Upper lobe of right lung (tissue), 1 donor: ENCODE results near the gene EPB41L5. TPM values are rescaled to one million over a fixed set of nuclear protein-coding genes. Genes with fewer than 3 reads are reported as not detected.
"Not testable (repeated sequence)": the region's sequence is repeated elsewhere in the genome, so short reads cannot be mapped to it uniquely, and the experiment has no call there.

ENCODE experiments used
- ATAC-seq: fragments of 200-7000 bp; cut with Tn5 transposase; one replicate; pipeline ENCODE4 v1.9.1; 2020; ENCODE audit warnings: mild to moderate bottlenecking, moderate library complexity
- DNase-seq: peaks from one replicate; pipeline ENCODE4 v3.0.0-alpha.2; 2020
- H3K27ac ChIP-seq: fragments of 200-600 bp; one replicate; pipeline ENCODE4 v1.8.0; 2022
- H3K27me3 ChIP-seq: fragments of 200-600 bp; one replicate; pipeline ENCODE4 v1.8.0; 2022; ENCODE audit warnings: mild to moderate bottlenecking
- H3K36me3 ChIP-seq: fragments of 200-600 bp; one replicate; pipeline ENCODE4 v1.8.0; 2022
- H3K4me1 ChIP-seq: fragments of 200-600 bp; one replicate; pipeline ENCODE4 v1.8.0; 2022
- H3K4me3 ChIP-seq: fragments of 200-600 bp; one replicate; pipeline ENCODE4 v1.8.0; 2022; ENCODE audit warnings: mild to moderate bottlenecking
- H3K9me3 ChIP-seq: fragments of 200-600 bp; one replicate; pipeline ENCODE4 v1.8.0; 2022
- CTCF ChIP-seq: fragments of 200-600 bp; IDR thresholded peaks from one replicate; pipeline ENCODE4 v1.8.0; 2022; ENCODE audit warnings: antibody characterized with exemption
- intact Hi-C: fragments of 100-400 bp; cut with DNase I; formaldehyde crosslinking; loops from one replicate; pipeline ENCODE4 v1.11.0; 2022
- total RNA-seq: library from RNA; stranded (reverse); fragmentation: NEBNext Ultra II Directional; extraction: Animal tissue kit (Norgen Biotek cat#: 25700); gene quantifications from one replicate; pipeline ENCODE4 v1.2.1, GENCODE V29; 2021
- donor health status: DM: no; HTN: yes; CAD: no; lungs with severe emphysema.

EPB41L5 gene
- total RNA-seq, 1 donor from 2014 or later, result 85.5 TPM

GRCh38 chr2:120111193-120111592 is 98.3 kb downstream of the EPB41L5 start:
- no peaks in the 10 kb centered on the region for H3K9me3 ChIP-seq
- H3K27me3 ChIP-seq, result no peaks in the 10 kb centered on the region
- no peak overlapping the region for H3K4me3 ChIP-seq
- no peak for TF ChIP-seq CTCF
- H3K27ac ChIP-seq, result no peak overlapping the region
- intact Hi-C loops, result no loop called here
- H3K4me1 ChIP-seq, result peaks cover 26% of the 10 kb centered on the region
- ATAC-seq (no peak), DNase-seq (no peak)
- no peaks in the 10 kb centered on the region for H3K36me3 ChIP-seq

- H3K27me3 ChIP-seq, result no peaks in the 10 kb centered on the region
- TF ChIP-seq CTCF, result no peak
- no peak overlapping the region for H3K4me3 ChIP-seq
- no peaks in the 10 kb centered on the region for H3K9me3 ChIP-seq
- no peaks in the 10 kb centered on the region for H3K4me1 ChIP-seq
- H3K27ac ChIP-seq, result no peak overlapping the region
- no peaks in the 10 kb centered on the region for H3K36me3 ChIP-seq
- ATAC-seq (no peak), DNase-seq (no peak)
- intact Hi-C loops, result no loop called here
Observed at GRCh38 chr2:120118018-120118417, 105.1 kb downstream of the EPB41L5 start.

GRCh38 chr2:120118471-120118870 is 105.6 kb downstream of the EPB41L5 start:
- Histone ChIP-seq H3K4me1 (no peaks in the 10 kb centered on the region), H3K4me3 (no peak overlapping the region), H3K27ac (no peak overlapping the region), H3K27me3 (no peaks in the 10 kb centered on the region), H3K36me3 (no peaks in the 10 kb centered on the region), H3K9me3 (no peaks in the 10 kb centered on the region)
- intact Hi-C loops, result no loop called here
- DNase-seq (no peak), ATAC-seq (no peak)
- TF ChIP-seq CTCF, result no peak

- H3K9me3 ChIP-seq, ATAC-seq, H3K27me3 ChIP-seq, H3K4me3 ChIP-seq, H3K36me3 ChIP-seq, DNase-seq, H3K4me1 ChIP-seq, H3K27ac ChIP-seq, intact Hi-C loops: not testable (repeated sequence)
Observed at GRCh38 chr2:120121337-120121736, 108.5 kb downstream of the EPB41L5 start.

GRCh38 chr2:120123090-120123489 is 110.2 kb downstream of the EPB41L5 start:
- no peak for TF ChIP-seq CTCF
- H3K9me3 ChIP-seq, result no peaks in the 10 kb centered on the region
- no peak overlapping the region for H3K4me3 ChIP-seq
- ATAC-seq (no peak), DNase-seq (no peak)
- intact Hi-C loops, result no loop called here
- no peaks in the 10 kb centered on the region for H3K36me3 ChIP-seq
- H3K4me1 ChIP-seq, result no peaks in the 10 kb centered on the region
- H3K27ac ChIP-seq, result no peak overlapping the region
- H3K27me3 ChIP-seq, result no peaks in the 10 kb centered on the region

- Histone ChIP-seq H3K27ac (no peak overlapping the region), H3K9me3 (no peaks in the 10 kb centered on the region), H3K36me3 (no peaks in the 10 kb centered on the region), H3K27me3 (no peaks in the 10 kb centered on the region), H3K4me3 (no peak overlapping the region), H3K4me1 (no peaks in the 10 kb centered on the region)
- intact Hi-C loops, result no loop called here
- TF ChIP-seq CTCF, result no peak
- DNase-seq, result no peak
- no peak for ATAC-seq
Observed at GRCh38 chr2:120125195-120125594, 112.3 kb downstream of the EPB41L5 start.
